Dermis microvascular lymphatic vessel endothelial cell (primary cell): ENCODE results near the gene TFCP2L1. TPM values are rescaled to one million over a fixed set of nuclear protein-coding genes. Genes with fewer than 3 reads are reported as not detected.

Experiments
- DNase-seq, 2 donors: peaks; one replicate each; pipeline versions ENCODE4 v3.0.0 to v3.0.0-alpha.2; 2010; ENCODE audit warnings: low read depth in 2 of 2
- total RNA-seq: library from RNA; depleted of rRNA; stranded (reverse); fragments of >200 nt; gene quantifications from 2 replicates; pipeline ENCODE4 v1.2.1, GENCODE V29; 2014

Gene TFCP2L1
- total RNA-seq, 1 donor from 2014 or later, result not detected

DNA sequence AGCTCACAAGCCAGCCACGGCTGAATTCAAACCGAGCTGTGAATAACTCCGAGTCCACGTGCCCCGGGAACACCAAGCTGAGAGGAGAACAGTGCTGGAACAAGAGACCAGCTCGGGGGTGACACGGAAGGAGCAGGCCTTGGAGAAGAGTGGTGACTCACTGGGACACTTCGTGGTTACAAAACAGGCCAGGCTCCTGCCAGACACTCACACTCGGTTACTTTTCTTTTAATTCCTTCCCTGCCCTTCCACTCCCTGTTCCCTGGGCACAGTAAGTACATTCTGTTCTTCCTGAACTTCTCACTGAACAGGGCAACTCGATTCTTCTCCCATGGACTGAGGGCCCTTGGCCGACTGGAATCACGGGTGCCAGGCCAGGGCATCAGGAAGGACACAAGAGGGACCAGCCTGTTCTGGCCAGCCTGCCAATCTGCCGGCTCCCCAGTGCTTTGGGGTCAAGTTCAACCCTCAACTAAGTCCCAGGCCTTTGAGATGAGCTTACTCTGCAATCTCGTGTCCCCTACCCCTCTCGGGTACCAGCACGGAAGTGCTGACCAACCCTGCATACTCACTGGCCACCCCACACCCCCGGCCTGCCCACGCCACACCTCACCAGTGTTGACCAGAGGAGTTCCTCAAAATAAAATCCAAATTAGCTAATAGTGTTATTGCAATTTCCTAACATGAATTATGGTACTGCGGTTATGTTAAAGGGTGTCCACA is 87.5 kb downstream of the TFCP2L1 start:
- DNase-seq, result no peak

DNA sequence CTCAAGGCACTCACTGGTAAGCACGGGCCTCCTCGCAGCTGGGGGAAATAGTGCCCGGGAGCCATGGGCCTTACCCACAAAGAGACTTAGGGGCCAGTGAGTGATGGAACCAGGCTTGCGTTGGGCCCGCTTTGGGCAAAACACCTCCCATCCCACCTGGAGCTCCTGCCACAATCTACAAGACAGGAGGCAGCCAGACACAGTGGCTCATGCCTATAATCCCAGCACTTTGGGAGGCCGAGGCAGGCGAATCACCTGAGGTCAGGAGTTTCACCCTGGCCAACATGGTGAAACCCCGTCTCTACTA is 88.2 kb downstream of the TFCP2L1 start:
- DNase-seq, result no peak

DNA sequence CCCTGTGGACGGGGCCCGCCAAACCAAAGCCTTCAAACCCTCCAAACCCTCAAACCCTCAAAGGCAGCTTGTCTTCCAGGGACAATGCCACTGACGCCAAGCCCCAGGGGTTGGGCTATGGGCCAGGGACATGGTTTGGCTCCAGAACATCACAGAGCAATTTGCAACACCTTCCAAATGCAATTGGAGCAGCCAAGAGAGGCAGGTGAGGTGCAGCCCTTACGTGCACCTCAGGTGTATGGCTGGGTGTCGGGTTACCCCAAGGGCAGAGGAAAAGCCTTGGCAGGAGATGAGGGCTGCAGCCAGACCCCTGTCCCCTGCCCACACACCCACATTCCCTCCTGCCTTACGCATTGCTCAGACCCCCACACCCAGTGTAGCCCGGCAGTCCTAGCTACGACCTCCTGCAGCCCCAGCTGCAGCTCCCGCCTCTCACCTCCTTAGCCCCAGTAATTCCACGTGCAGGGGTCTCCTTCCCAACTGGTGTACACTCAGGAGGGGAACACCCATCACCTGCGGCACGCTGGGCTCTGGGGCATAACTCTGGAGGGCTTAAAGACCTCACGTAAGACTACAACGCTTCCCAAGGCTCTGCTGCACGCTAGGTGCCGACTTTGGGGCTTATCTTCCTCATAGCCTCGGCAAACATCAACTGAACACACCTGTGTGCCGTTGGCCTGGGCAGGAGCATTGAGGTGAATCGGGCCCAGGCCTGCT is 88.7 kb downstream of the TFCP2L1 start:
- no peak for DNase-seq

DNA sequence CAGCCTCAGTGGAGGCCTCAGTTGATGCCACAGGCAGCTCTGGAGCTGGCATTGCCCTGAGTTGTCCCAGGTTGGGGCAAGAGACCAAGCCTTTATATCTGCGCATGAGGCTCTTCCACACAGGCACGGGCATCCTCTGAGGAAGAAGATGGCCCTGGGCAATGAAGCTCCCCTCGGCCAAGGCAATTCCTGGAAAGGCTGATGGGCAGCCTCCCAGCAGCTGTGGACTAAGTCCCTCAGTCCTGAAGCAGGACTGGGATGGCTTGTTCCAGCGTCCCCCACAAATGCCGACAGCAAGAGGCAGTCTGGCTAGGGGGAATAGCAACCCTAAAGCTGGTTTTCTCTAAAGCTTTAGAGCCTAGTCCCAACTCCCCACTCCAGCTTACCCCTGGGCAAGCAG is 90.0 kb downstream of the TFCP2L1 start:
- DNase-seq, result no peak

DNA sequence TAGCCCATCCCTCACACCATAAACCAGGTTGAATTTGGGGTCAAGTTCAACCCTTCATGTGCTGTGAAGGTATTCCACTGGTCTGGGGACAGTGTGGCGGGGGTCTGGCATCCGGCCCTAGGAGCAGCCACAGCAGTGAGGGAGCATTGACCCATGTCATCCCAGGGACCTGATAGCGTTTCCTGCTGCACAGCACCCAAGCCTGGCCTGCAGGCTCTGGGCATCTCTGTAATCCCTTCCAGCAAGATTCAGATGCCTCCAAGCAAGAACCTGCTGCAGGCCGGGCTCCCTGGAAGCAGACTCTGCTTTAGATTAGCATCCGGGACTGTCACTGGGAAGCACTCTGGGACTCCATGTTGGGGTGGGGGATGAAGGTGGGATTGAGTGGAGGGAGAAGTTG is 90.4 kb downstream of the TFCP2L1 start:
- DNase-seq, result no peak

- DNase-seq, result no peak
Observed at GRCh38 chr2:121193185-121193584, 91.8 kb downstream of the TFCP2L1 start.

DNA sequence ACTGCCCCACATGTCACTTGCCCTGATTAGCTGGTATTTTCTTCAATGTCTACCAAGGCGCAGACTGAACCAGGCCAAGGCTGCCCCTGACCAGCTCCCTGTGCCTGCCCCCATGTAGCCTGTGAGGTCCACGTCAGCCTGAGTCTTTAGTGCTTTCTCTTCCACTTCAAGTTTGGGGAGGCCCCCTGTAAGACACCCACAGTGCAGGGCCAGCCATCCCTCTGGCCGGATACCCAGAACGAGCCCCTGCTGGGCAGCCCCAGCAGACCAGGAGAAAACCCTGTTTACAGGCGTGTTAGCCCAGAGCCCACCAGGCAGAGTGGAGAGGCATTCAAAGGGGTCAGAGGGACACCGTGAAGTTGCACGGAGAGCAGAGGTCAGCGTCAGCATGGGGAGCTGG is 92.4 kb downstream of the TFCP2L1 start:
- DNase-seq, result no peak

DNA sequence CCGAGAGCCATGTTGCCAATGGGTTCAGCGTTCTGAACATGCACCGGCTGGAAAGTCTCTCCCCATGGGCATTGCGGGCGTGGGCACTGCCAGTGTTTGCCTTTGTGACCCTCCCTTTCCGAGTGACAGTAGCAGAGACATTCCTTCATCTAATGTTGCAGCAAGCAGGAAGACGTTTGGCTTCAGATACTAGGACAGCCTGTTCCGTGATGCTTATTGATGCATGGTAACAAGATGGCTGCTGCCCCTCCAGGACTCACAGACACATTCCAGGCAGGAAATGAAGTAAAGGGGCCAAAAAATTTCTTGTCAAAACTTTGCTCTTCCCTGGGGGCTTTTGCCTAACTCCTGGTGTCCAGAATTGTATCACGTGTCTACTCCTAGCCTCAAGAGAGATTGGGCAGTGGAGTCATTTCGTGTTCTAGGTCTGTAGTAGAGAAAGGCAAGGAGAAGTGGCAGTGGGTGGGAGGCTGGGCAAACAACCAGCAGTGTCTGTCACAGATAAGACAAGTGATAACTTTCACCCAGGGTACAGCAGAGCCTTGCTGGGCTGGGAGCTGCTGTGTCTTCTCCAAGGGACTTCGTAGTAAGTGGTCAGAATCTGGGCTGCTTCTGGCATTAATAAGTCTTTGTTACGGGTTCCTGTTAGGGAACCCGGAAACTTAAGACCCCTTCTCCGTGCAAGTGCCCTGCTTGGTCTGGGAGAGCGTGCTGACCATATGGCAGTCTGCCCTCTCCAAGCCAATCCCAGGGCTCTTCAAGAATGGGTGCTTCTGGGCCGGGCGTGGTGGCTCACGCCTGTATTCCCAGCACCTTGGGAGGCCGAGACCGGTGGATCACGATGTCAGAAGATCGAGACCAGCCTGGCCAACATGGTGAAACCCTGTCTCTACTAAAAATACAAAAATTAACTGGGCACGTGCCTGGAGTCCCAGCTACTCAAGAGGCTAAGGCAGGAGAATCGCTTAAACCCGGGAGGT is 93.5 kb downstream of the TFCP2L1 start:
- DNase-seq, result no peak

- no peak for DNase-seq
Observed at GRCh38 chr2:121189661-121190381, 95.2 kb downstream of the TFCP2L1 start.

GRCh38 chr2:121189011-121189410 is 96.0 kb downstream of the TFCP2L1 start:
- DNase-seq, result no peak

- no peak for DNase-seq
Observed at GRCh38 chr2:121187982-121188411, 97.0 kb downstream of the TFCP2L1 start.

- DNase-seq, result no peak
Observed at GRCh38 chr2:121187351-121187981, 97.5 kb downstream of the TFCP2L1 start.

DNA sequence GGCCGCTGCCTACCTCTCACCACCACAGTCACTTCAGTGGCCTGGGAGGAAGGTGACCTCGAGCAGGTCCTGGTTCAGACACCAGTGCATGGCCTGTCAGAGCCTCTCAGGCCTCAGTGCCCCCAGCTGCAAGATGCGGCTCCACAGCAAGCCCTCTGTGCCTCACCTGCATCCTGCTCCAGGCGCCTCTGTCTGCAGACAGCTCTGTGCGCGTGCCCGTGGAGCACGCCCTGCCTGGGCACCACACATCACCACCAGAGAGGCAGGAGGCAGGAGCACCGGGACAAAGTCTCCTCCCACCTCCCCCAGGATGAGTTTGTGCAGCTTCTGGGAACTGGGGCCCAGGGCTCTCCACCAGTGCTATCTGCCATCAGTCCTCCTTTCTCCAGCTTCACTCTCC is 98.7 kb downstream of the TFCP2L1 start:
- DNase-seq, result no peak

- DNase-seq, result no peak
Observed at GRCh38 chr2:121185571-121186074, 99.4 kb downstream of the TFCP2L1 start.

DNA sequence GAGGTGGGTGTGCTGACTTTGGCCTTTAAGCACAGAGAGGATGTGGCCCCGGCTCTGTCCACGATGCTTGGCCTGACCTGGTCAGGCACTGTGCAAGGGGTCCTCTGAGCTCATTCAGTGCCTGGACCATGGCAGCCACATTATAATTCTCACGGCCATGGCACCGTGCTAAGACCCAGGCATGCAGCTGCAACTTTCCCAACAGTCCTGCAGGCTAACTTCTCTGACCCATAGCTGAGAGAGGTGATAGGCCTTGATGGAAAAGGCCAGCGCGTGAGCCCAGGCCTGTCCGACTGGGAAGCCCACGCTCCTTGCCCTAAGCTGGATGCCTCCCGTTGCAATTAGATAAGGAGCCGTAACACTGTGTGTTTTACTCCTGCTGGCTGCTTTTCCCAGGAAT is 99.9 kb downstream of the TFCP2L1 start:
- DNase-seq, result no peak

GRCh38 chr2:121184248-121184862 is 100.6 kb downstream of the TFCP2L1 start:
- DNase-seq, result no peak

- no peak for DNase-seq
Observed at GRCh38 chr2:121182520-121182919, 102.5 kb downstream of the TFCP2L1 start.

DNA sequence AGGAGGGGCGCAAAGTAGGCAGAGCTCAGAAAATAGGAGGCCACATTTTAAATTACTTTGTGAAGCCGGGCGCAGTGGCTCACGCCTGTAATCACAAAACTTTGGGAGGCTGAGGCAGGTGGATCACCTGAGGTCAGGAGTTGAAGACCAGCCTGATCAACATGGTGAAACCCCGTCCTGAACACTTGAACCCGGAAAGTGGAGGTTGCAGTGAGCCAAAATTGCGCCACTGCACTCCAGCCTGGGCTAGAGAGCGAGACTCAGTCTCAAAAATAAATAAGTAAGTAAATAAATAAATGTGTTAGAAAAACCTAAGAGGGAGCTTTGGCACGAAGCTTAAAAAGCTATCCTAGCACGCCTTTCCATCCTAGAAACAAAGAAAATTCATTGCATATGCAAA is 105.5 kb downstream of the TFCP2L1 start:
- DNase-seq, result no peak

DNA sequence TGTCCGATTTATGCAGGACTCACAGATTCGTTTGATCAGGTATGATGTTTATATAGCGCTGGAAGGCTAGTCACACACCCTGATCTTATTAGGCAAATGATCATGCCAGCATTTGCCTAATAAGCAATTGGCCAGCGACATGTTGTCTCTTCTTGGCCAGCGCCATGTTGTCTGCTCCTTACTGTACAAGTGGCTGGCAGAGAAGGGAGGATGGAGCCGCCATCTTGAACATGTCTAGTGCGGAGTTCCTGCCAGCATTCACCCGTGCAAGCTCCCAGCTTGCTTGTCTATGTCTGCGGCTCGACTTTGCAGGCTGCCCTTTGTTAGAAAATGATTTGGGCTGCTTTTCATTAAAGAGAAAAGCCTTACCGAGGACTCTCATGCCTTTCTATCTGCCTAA is 106.3 kb downstream of the TFCP2L1 start:
- no peak for DNase-seq

DNA sequence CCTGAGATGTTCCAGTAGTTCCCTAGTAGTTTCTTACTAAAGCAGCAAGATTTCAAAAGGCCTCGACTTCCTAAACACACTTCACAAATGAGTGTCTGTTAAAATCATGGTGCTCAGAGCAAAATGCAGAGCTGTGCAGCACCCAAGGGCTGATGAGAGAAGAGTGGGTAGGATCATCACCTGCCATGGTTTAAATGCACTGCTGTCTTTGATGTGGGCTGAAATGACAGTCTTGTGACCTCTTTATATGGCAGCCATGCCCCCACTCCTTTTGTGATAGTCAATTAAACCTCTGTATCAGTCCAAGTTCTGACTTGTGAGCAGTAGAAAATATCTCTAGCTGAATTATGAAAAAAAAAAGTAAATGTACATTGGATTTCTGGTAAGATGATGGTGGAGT is 107.1 kb downstream of the TFCP2L1 start:
- no peak for DNase-seq
